HepG2 (cell line): ENCODE results near the gene CCNJL. TPM values are rescaled to one million over a fixed set of nuclear protein-coding genes. Genes with fewer than 3 reads are reported as not detected.
A peak's percentile ranks its signal among the peaks of the same experiment; 100 is the strongest.

Experiments
- ATAC-seq: fragments of 200-7000 bp; cut with Tn5 transposase; 3 replicates; pipeline ENCODE4 v1.9.1; 2020; ENCODE audit warnings: mild to moderate bottlenecking, moderate library complexity
- BruUV-seq: library from RNA; stranded (reverse); fragments of 400-500 nt; replicated peaks from 2 replicates; lab custom pipeline; 2021; lab: Mats Ljungman, UMichigan
- CTCF ChIA-PET: fragments of 300-600 bp; formaldehyde crosslinking; extraction: SDS; loops from one replicate; lab custom pipeline; 2021; ENCODE audit warnings: low total read pairs, inconsistent platforms, low intra/inter-chr PET ratio; lab: Yijun Ruan, JAX
- POLR2A ChIA-PET: fragments of 350-600 bp; sonication (Branson Sonifier 250); formaldehyde crosslinking; loops from one replicate; lab custom pipeline; 2020; ENCODE audit warnings: antibody characterized with exemption, inconsistent platforms; lab: Yijun Ruan, JAX
- DNase-seq: peaks from one replicate; pipeline ENCODE4 v3.0.0-alpha.2; 2015; ENCODE audit warnings: low spot score
- FAIRE-seq: peaks from 3 replicates; lab custom pipeline; 2011; peaks lifted over from hg19 to GRCh38; lab: Jason Lieb, UNC
- H2AFZ ChIP-seq: one replicate; pipeline ENCODE4 v1.6.1; 2011; ENCODE audit warnings: low read length, inconsistent platforms
- H3K27ac ChIP-seq: fragments of 300-600 bp; 3 replicates; pipeline ENCODE4 v1.8.0; 2011; ENCODE audit warnings: mixed run types, mild to moderate bottlenecking, mixed read lengths, low read length, inconsistent platforms; ENCODE audit not compliant: insufficient read depth; ENCODE audit errors: extremely low read length
- H3K27me3 ChIP-seq, 2 experiments: fragments of 200-600 bp in 1 of 2; 2 replicates in 1 of 2; 3 replicates in 1 of 2; pipeline versions ENCODE4 v1.6.0 to v1.8.0; 2011; ENCODE audit warnings: low read length in 2 of 2, mild to moderate bottlenecking in 2 of 2, moderate library complexity in 2 of 2, inconsistent platforms in 1 of 2; ENCODE audit not compliant: insufficient read depth in 2 of 2, control insufficient read depth in 1 of 2
- H3K36me3 ChIP-seq, 2 experiments: fragments of 200-600 bp in 1 of 2; replicated peaks in 1 of 2; 2 replicates in 1 of 2; 3 replicates in 1 of 2; pipeline versions ENCODE4 v1.5.1 to v1.8.0; 2011; ENCODE audit warnings: low read length in 2 of 2, inconsistent platforms in 1 of 2; ENCODE audit not compliant: insufficient read depth in 2 of 2, control insufficient read depth in 1 of 2
- H3K4me1 ChIP-seq: 2 replicates; pipeline ENCODE4 v1.5.1; 2012; ENCODE audit warnings: low read length, inconsistent platforms; ENCODE audit not compliant: insufficient read depth
- H3K4me2 ChIP-seq: 2 replicates; pipeline ENCODE4 v1.6.0; 2011; ENCODE audit warnings: low read depth, low read length, inconsistent platforms
- H3K4me3 ChIP-seq, 3 experiments: fragments of 200-600 bp in 1 of 3; sonication (generic), shearing (Covaris generic) in 1 of 3; replicated peaks in 1 of 3; 2 replicates each; pipeline ENCODE4 v1.5.1; 2011 to 2016; ENCODE audit warnings: low read length in 3 of 3, inconsistent platforms in 2 of 3, low read depth in 2 of 3, mild to moderate bottlenecking in 2 of 3, control low read depth in 1 of 3, mixed read lengths in 1 of 3; ENCODE audit not compliant: insufficient read depth in 1 of 3
- H3K79me2 ChIP-seq: one replicate; pipeline ENCODE4 v1.6.1; 2011; ENCODE audit warnings: low read length, inconsistent platforms; ENCODE audit not compliant: insufficient read depth
- H3K9ac ChIP-seq: 2 replicates; pipeline ENCODE4 v1.6.0; 2011; ENCODE audit warnings: mild to moderate bottlenecking, low read depth, low read length, inconsistent platforms; ENCODE audit not compliant: insufficient read depth
- H3K9me3 ChIP-seq: 2 replicates; pipeline ENCODE4 v1.5.1; 2012; ENCODE audit warnings: mild to moderate bottlenecking, low read length
- H4K20me1 ChIP-seq: 2 replicates; pipeline ENCODE4 v1.6.0; 2011; ENCODE audit warnings: inconsistent platforms, mild to moderate bottlenecking, low read length, moderate library complexity; ENCODE audit not compliant: insufficient read depth
- CBX5 ChIP-seq: sonication (generic); formaldehyde crosslinking; IDR thresholded peaks from 2 replicates; pipeline ENCODE4 v1.4.0; 2020; ENCODE audit warnings: missing genetic modification reagents, borderline replicate concordance
- CREB3 ChIP-seq: sonication (generic); formaldehyde crosslinking; IDR thresholded peaks from 2 replicates; pipeline ENCODE4 v1.5.0; 2020; ENCODE audit warnings: missing genetic modification reagents
- GATAD1 ChIP-seq: IDR thresholded peaks from 2 replicates; pipeline ENCODE4 v1.6.1; 2016; ENCODE audit warnings: missing genetic modification reagents, missing compliant biosample characterization
- HCFC1 ChIP-seq: fragments of 150-350 bp; IDR thresholded peaks from 2 replicates; pipeline ENCODE4 v1.6.1; 2014; ENCODE audit warnings: low read depth, low read length
- HNF1A ChIP-seq, 2 experiments: sonication (generic) in 1 of 2; formaldehyde crosslinking in 1 of 2; IDR thresholded peaks; 2 replicates each; pipeline versions ENCODE4 v1.4.0 to v1.6.1; 2016 to 2020; ENCODE audit warnings: borderline replicate concordance in 1 of 2, low read depth in 1 of 2, mild to moderate bottlenecking in 1 of 2, missing genetic modification reagents in 1 of 2
- HNRNPLL ChIP-seq: fragments of 200-400 bp; formaldehyde crosslinking; IDR thresholded peaks from 2 replicates; pipeline ENCODE4 v1.6.1; 2017; ENCODE audit warnings: mild to moderate bottlenecking, low read depth, low read length; ENCODE audit not compliant: poor library complexity, severe bottlenecking
- NFYC ChIP-seq: IDR thresholded peaks from 2 replicates; pipeline ENCODE4 v1.6.1; 2016; ENCODE audit warnings: missing genetic modification reagents, missing compliant biosample characterization
- SYNCRIP ChIP-seq: fragments of 200-400 bp; formaldehyde crosslinking; IDR thresholded peaks from 2 replicates; pipeline ENCODE4 v1.6.1; 2018; ENCODE audit warnings: mild to moderate bottlenecking, low read depth, low read length; ENCODE audit not compliant: insufficient read depth
- TCF7 ChIP-seq: sonication (generic); IDR thresholded peaks from 2 replicates; pipeline ENCODE4 v1.6.1; 2016; ENCODE audit warnings: antibody characterized with exemption, low read depth
- ZBTB38 ChIP-seq: sonication (generic); formaldehyde crosslinking; IDR thresholded peaks from 2 replicates; pipeline ENCODE4 v1.5.1; 2020; ENCODE audit warnings: mild to moderate bottlenecking, missing genetic modification reagents
- ZNF225 ChIP-seq: sonication (generic); formaldehyde crosslinking; IDR thresholded peaks from 2 replicates; pipeline ENCODE4 v1.4.0; 2020; ENCODE audit warnings: mild to moderate bottlenecking, missing genetic modification reagents
- ZNF761 ChIP-seq: sonication (generic); formaldehyde crosslinking; conservative IDR thresholded peaks from 2 replicates; pipeline ENCODE4 v1.4.0; 2020; ENCODE audit warnings: mild to moderate bottlenecking, missing genetic modification reagents
- ZSCAN22 ChIP-seq: sonication (generic); formaldehyde crosslinking; IDR thresholded peaks from 2 replicates; pipeline ENCODE4 v1.4.0; 2020; ENCODE audit warnings: mild to moderate bottlenecking, missing genetic modification reagents
- WGBS: methylation state at CpG from one replicate; pipeline ENCODE4 v1.1.6; 2017; ENCODE audit warnings: low lambda C conversion rate; 5-methylcytosine and 5-hydroxymethylcytosine counted together
- in situ Hi-C: cut with HindIII; loops from 2 replicates; pipeline ENCODE4 v1.10.0; 2017; ENCODE audit warnings: low pct_unique_long_range_greater_than_20kb; ENCODE audit not compliant: extremely low pct_ligation_motif_present
- intact Hi-C: fragments of 100-400 bp; cut with micrococcal nuclease; formaldehyde crosslinking; loops from one replicate; pipeline ENCODE4 v1.10.0; 2022; ENCODE audit not compliant: unreplicated experiment
- polyA plus RNA-seq, 8 experiments: library from polyadenylated mRNA; depleted of rRNA in 3 of 8; stranded (reverse) in 7 of 8; unstranded in 1 of 8; fragments of >200 nt; fragmentation: Illumina TruSeq in 4 of 8; extraction: Trizol in 4 of 8; gene quantifications; 2 replicates each; pipeline versions ENCODE4 v1.2.1 to v1.2.3, GENCODE V29; 2011 to 2016; ENCODE audit warnings: low read depth in 4 of 8, missing spikeins in 1 of 8, mixed read lengths in 1 of 8; ENCODE audit not compliant: insufficient read depth in 1 of 8
- total RNA-seq, 5 experiments: library from RNA; depleted of rRNA; stranded (reverse); fragments of >200 nt; fragmentation: Illumina TruSeq; extraction: Trizol; gene quantifications; 2 replicates each; pipeline ENCODE4 v1.2.3, GENCODE V29; 2016; ENCODE audit warnings: low read depth in 1 of 5

Gene CCNJL
- total and polyA plus RNA-seq, 2 of the 13 experiments (the other 11 are each of a cell fraction or from before 2014, with no cell fraction given): 1.6 to 4.4 TPM

GRCh38 chr5:160213537-160213936 is 98.8 kb downstream of the CCNJL start:
- no peak overlapping the region for H3K4me3 ChIP-seq
- no peak overlapping the region for H3K4me2 ChIP-seq
- no peak for TF ChIP-seq HNRNPLL
- TF ChIP-seq NFYC (CRISPR knock-in tag): peak; percentile 32; the same call in 1 of the 2 replicates
- TF ChIP-seq ZSCAN22 (CRISPR knock-in tag): no peak
- no peaks in the 10 kb centered on the region for H3K9me3 ChIP-seq
- H2AFZ ChIP-seq: no peak overlapping the region
- no peaks in the 10 kb centered on the region for H3K4me1 ChIP-seq
- intact Hi-C loops: no loop called here
- FAIRE-seq (no peak), DNase-seq (no peak), ATAC-seq (peak; percentile 56; the same call in 1 of the 3 replicates)
- H3K36me3 ChIP-seq: no peaks in the 10 kb centered on the region
- no peaks in the 10 kb centered on the region; a peak in 1 of 5 replicates for H3K27me3 ChIP-seq
- WGBS: 16% methylated on average over 5 of the region's 5 CpGs
- H4K20me1 ChIP-seq: no peaks in the 10 kb centered on the region
- H3K27ac ChIP-seq: no peak overlapping the region
- in situ Hi-C loops: no loop called here
- no peaks in the 10 kb centered on the region for H3K79me2 ChIP-seq
- no TSS peak for BruUV-seq
- CTCF ChIA-PET: no interaction called here
- POLR2A ChIA-PET: no interaction called here
- H3K9ac ChIP-seq: no peak overlapping the region

GRCh38 chr5:160211352-160211751 is 101.0 kb downstream of the CCNJL start:
- H3K9me3 ChIP-seq: no peaks in the 10 kb centered on the region
- H3K4me1 ChIP-seq: no peaks in the 10 kb centered on the region
- no peak overlapping the region for H3K4me3 ChIP-seq
- H4K20me1 ChIP-seq: no peaks in the 10 kb centered on the region
- 48% methylated on average over 2 of the region's 2 CpGs for WGBS
- POLR2A ChIA-PET: no interaction called here
- ATAC-seq (no peak), DNase-seq (no peak), FAIRE-seq (no peak)
- no peaks in the 10 kb centered on the region for H3K36me3 ChIP-seq
- no peaks in the 10 kb centered on the region for H3K79me2 ChIP-seq
- H2AFZ ChIP-seq: no peak overlapping the region
- H3K9ac ChIP-seq: no peak overlapping the region
- H3K27me3 ChIP-seq: no peaks in the 10 kb centered on the region; a peak in 1 of 5 replicates
- no peak for TF ChIP-seq CBX5 (CRISPR knock-in tag)
- TF ChIP-seq HCFC1: no peak
- TF ChIP-seq CREB3 (CRISPR knock-in tag): no peak
- TF ChIP-seq SYNCRIP: no peak
- TF ChIP-seq ZBTB38 (CRISPR knock-in tag): no peak
- no peak for TF ChIP-seq ZNF761 (CRISPR knock-in tag)
- TF ChIP-seq TCF7: no peak
- TF ChIP-seq HNF1A (IDR thresholded peaks at IDR 0.05; ENCODE audit: low read depth): no peak
- no peak for TF ChIP-seq HNF1A (CRISPR knock-in tag; IDR thresholded peaks at IDR 0.05; ENCODE audit: borderline replicate concordance)
- no peak for TF ChIP-seq ZNF225 (CRISPR knock-in tag)
- no peak for TF ChIP-seq GATAD1 (CRISPR knock-in tag)
- BruUV-seq: no TSS peak
- in situ Hi-C loops (no loop called here), intact Hi-C loops (no loop called here)
- H3K27ac ChIP-seq: no peak overlapping the region
- no peak overlapping the region for H3K4me2 ChIP-seq
- CTCF ChIA-PET: no interaction called here
